ENCODE data around the gene GAS5. TPM values are rescaled to one million over a fixed set of nuclear protein-coding genes. Genes with fewer than 3 reads are reported as not detected.
A peak's percentile ranks its signal among the peaks of the same experiment; 100 is the strongest.

GAS5 gene
- total RNA-seq, 2 experiments from 2014 or later: 901 to 1,026 TPM

- H2AFZ ChIP-seq (ENCODE audit: low read length): peak within 1 kb of the TSS; percentile 62
- peaks cover 74% of the 10 kb centered on the region for H3K79me2 ChIP-seq (ENCODE audit: insufficient read depth, low read depth, low read length)
- H4K20me1 ChIP-seq (ENCODE audit: insufficient read depth, low read length): peaks cover 35% of the 10 kb centered on the region
- intact Hi-C loops (cut with micrococcal nuclease; ENCODE audit: unreplicated experiment): loop anchor here (1.0 to 5.0 kb wide), 8 partner anchors 44 to 1336 kb away; partner anchors contain the start of genes CENPL, DARS2, PRDX6 and RABGAP1L
- H3K9me2 ChIP-seq (ENCODE audit: insufficient read depth, low read length): no peaks in the 10 kb centered on the region
- peak within 1 kb of the TSS; percentile 91 for H3K27ac ChIP-seq (ENCODE audit: low read depth, low read length, poor library complexity, severe bottlenecking)
- TF ChIP-seq, protein P1, sequence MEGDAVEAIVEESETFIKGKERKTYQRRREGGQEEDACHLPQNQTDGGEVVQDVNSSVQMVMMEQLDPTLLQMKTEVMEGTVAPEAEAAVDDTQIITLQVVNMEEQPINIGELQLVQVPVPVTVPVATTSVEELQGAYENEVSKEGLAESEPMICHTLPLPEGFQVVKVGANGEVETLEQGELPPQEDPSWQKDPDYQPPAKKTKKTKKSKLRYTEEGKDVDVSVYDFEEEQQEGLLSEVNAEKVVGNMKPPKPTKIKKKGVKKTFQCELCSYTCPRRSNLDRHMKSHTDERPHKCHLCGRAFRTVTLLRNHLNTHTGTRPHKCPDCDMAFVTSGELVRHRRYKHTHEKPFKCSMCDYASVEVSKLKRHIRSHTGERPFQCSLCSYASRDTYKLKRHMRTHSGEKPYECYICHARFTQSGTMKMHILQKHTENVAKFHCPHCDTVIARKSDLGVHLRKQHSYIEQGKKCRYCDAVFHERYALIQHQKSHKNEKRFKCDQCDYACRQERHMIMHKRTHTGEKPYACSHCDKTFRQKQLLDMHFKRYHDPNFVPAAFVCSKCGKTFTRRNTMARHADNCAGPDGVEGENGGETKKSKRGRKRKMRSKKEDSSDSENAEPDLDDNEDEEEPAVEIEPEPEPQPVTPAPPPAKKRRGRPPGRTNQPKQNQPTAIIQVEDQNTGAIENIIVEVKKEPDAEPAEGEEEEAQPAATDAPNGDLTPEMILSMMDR (conservative IDR thresholded peaks at IDR 0.05; ENCODE audit: low read length): peak; percentile 29; the same call in 1 of the 2 replicates
- TF ChIP-seq EZH2phosphoT487 (IDR thresholded peaks at IDR 0.05; ENCODE audit: borderline replicate concordance, low read depth, low read length): no peak
- peak within 1 kb of the TSS; percentile 98 for H3K4me3 ChIP-seq (ENCODE audit: low read depth, low read length, poor library complexity, severe bottlenecking)
- H3K9me3 ChIP-seq (ENCODE audit: low read length): no peaks in the 10 kb centered on the region
- BruUV-seq (replicated peaks): no TSS peak
- DNase-seq (ENCODE audit: low spot score): peak; percentile 93
- ChIA-PET CTCF (ENCODE audit: unreplicated experiment) (interaction anchor here (0.8 kb wide), 1 partner anchor 17 kb away, joined by 3 read pairs; no protein-coding TSS in a partner anchor), POLR2A (interaction anchor here (0.5 to 2.8 kb wide), 24 partner anchors 8 to 1154 kb away, joined by 3 to 11 read pairs (median 4); partner anchors contain the start of genes CENPL, DARS2, KLHL20 and RC3H1)
- peak within 1 kb of the TSS; percentile 96 for H3K4me2 ChIP-seq (ENCODE audit: low read length)
- H3K36me3 ChIP-seq (ENCODE audit: insufficient read depth, low read length): peaks cover 67% of the 10 kb centered on the region
- peaks cover 55% of the 10 kb centered on the region for H3K4me1 ChIP-seq (ENCODE audit: insufficient read depth, low read length, poor library complexity, severe bottlenecking)
Measured at GRCh38 chr1:173868266-173869020, 654 bp upstream of the GAS5 start, which contains the start of gene ZBTB37. ZBTB37 (plus strand) TSS chr1:173868380; CDS start chr1:173870226, 1,846 bp downstream.

DNA sequence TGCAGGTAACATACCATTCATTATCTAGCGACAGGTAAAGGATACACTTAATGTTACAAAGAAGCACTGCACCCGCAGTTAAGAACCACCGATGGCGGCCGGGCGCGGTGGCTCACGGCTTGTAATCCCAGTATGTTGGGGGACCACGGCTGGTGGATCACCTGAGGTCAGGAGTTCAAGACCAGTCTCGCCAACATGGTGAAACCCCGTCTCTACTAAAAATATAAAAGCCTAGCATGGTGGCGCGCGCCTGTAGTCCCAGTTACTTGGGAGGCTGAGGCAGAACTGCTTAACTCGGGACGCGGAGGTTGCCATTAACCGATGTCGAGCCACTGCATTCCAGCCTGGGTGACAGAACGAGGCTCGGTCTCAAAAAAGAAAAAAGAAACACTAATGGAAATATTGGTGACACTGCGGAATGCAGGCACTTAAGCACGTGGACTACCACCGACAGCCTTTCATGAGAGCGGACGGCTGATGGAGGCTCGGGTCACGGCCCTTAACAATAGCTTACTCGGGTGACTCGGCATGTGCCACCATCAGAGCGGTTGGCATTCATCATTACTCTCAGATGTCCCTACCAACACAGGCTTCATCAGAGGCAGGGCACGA, 542 bp downstream of the GAS5 start:
- ChIA-PET CTCF (ENCODE audit: unreplicated experiment) (no interaction called here), POLR2A (interaction anchor here (0.9 to 2.8 kb wide), 4 partner anchors 13 to 44 kb away, joined by 3 to 11 read pairs (median 6); partner anchors contain the start of genes CENPL and DARS2)
- no peak for DNase-seq (ENCODE audit: low spot score)
- intact Hi-C loops (cut with micrococcal nuclease; ENCODE audit: unreplicated experiment): loop anchor here (5.0 kb wide), 5 partner anchors 290 to 1335 kb away; partner anchors contain the start of genes PRDX6, RABGAP1L and SUCO
- H3K27ac ChIP-seq (ENCODE audit: low read depth, low read length, poor library complexity, severe bottlenecking): peak overlapping the region; percentile 91
- H3K4me3 ChIP-seq (ENCODE audit: low read depth, low read length, poor library complexity, severe bottlenecking): peak overlapping the region; percentile 98
- peaks cover 75% of the 10 kb centered on the region for H3K79me2 ChIP-seq (ENCODE audit: insufficient read depth, low read depth, low read length)
- no peaks in the 10 kb centered on the region for H3K9me2 ChIP-seq (ENCODE audit: insufficient read depth, low read length)
- H3K4me1 ChIP-seq (ENCODE audit: insufficient read depth, low read length, poor library complexity, severe bottlenecking): peaks cover 66% of the 10 kb centered on the region
- H2AFZ ChIP-seq (ENCODE audit: low read length): no peak overlapping the region
- peak overlapping the region; percentile 93 for H3K4me2 ChIP-seq (ENCODE audit: low read length)
- BruUV-seq (replicated peaks): TSS peak; percentile 60
- H3K36me3 ChIP-seq (ENCODE audit: insufficient read depth, low read length): peaks cover 67% of the 10 kb centered on the region
- peaks cover 41% of the 10 kb centered on the region for H4K20me1 ChIP-seq (ENCODE audit: insufficient read depth, low read length)
- TF ChIP-seq, protein P1 (conservative IDR thresholded peaks at IDR 0.05; ENCODE audit: low read length): no peak
- no peak for TF ChIP-seq EZH2phosphoT487 (IDR thresholded peaks at IDR 0.05; ENCODE audit: borderline replicate concordance, low read depth, low read length)
- H3K9me3 ChIP-seq (ENCODE audit: low read length): no peaks in the 10 kb centered on the region
